Duodenal mucosa (tissue), 2 donors: Measurements from ENCODE around the gene SAG.

ENCODE experiments used
- H3K27ac ChIP-seq: one replicate; pipeline ENCODE4 v1.7.0; 2013; ENCODE audit warnings: low read depth, low read length
- H3K27me3 ChIP-seq, 2 donors: one replicate each; pipeline ENCODE4 v1.7.0; 2013; ENCODE audit warnings: low read length in 2 of 2, control low read depth in 1 of 2; ENCODE audit not compliant: insufficient read depth in 2 of 2, control insufficient read depth in 1 of 2
- H3K36me3 ChIP-seq, 2 donors: one replicate each; pipeline ENCODE4 v1.7.0; 2013; ENCODE audit warnings: low read length in 2 of 2, control low read depth in 1 of 2; ENCODE audit not compliant: insufficient read depth in 2 of 2, control insufficient read depth in 1 of 2
- H3K4me1 ChIP-seq, 2 donors: one replicate each; pipeline ENCODE4 v1.7.0; 2013; ENCODE audit warnings: low read length in 2 of 2, control low read depth in 1 of 2; ENCODE audit not compliant: insufficient read depth in 2 of 2, control insufficient read depth in 1 of 2
- H3K4me3 ChIP-seq, 2 donors: one replicate each; pipeline ENCODE4 v1.7.0; 2013; ENCODE audit warnings: low read length in 2 of 2, low read depth in 1 of 2
- H3K9ac ChIP-seq, 2 donors: one replicate each; pipeline ENCODE4 v1.7.0; 2013; ENCODE audit warnings: low read length in 2 of 2, low read depth in 1 of 2
- H3K9me3 ChIP-seq, 2 donors: one replicate each; pipeline ENCODE4 v1.7.0; 2013; ENCODE audit warnings: low read length in 2 of 2, control low read depth in 1 of 2; ENCODE audit not compliant: control insufficient read depth in 1 of 2

Gene SAG

DNA sequence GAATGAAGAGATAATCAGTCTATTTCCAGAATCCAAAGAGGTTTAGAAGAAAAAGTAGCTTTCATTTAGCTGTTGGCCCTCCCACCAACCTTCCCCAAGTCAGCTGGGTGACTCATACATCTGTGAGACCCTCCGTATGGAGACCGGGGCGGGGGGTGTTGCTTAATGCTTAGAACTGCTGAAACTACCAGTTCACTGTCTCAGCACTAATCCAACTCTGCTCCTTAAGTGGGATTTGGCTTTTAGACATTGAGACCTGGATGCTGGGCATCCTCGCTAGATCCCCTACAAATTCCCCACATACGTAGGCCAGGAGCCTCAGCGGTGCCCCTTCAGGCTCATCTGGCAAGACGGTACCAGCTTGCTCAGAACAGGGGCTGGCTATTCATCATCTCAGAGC is at the start of gene SAG:
Gene SAG (plus strand): TSS at position 252 of the 400 bp plus-strand sequence. CDS start 1,374 bp downstream, outside the sequence.
- no peak within 1 kb of the TSS for H3K4me3 ChIP-seq
- no peaks in the 10 kb centered on the region for H3K27me3 ChIP-seq
- no peaks in the 10 kb centered on the region for H3K4me1 ChIP-seq
- no peaks in the 10 kb centered on the region for H3K36me3 ChIP-seq
- no peak within 1 kb of the TSS for H3K9ac ChIP-seq
- no peaks in the 10 kb centered on the region for H3K9me3 ChIP-seq
- no peak within 1 kb of the TSS for H3K27ac ChIP-seq

DNA sequence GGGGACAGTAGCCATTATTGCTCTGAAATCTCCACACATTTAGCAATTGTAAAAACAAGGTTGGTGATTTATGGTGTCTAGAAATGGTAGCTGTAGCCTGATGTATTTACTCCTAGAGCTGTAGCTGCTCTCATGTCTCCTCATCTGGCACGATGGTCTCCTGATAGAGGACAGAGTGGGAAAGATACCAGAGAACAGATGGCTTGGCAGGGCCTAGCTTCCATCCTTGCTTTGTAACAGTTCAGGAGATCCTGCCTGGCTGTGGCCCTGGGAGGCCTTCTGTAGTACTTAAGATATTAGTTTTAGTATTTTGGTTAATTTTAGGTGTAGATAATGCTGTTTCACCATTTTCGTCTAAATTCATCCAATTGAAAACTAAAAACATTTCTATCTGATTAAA is 49.4 kb upstream of the SAG start:
- Histone ChIP-seq H3K4me3 (no peak overlapping the region), H3K27me3 (no peaks in the 10 kb centered on the region), H3K9me3 (no peaks in the 10 kb centered on the region), H3K36me3 (peaks cover 40 to 79% of the 10 kb centered on the region in 2 donors), H3K4me1 (peaks cover 11 to 12% of the 10 kb centered on the region in 2 donors), H3K27ac (no peak overlapping the region), H3K9ac (no peak overlapping the region)

DNA sequence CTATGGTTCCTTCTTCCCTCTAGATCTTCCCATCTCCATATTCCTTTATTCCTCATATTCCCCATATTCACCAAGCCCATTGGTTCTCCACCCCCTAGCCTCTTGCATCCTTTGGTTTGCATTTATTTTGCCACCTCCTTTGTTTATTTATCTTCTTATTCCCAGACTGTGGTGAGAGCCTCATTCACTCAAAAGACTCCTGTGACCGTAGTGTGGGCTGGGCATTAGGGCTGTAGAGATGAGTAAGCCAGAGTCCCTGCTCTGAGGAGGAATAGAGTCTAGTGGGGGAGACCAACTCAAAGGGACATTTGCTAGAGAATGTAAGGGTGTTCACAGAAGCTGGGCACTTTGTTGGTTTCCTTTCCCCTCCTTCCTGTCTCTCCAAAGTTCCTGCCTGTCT is 47.9 kb upstream of the SAG start:
- H3K36me3 ChIP-seq, result peaks cover 47 to 89% of the 10 kb centered on the region in 2 donors
- no peaks in the 10 kb centered on the region for H3K27me3 ChIP-seq

DNA sequence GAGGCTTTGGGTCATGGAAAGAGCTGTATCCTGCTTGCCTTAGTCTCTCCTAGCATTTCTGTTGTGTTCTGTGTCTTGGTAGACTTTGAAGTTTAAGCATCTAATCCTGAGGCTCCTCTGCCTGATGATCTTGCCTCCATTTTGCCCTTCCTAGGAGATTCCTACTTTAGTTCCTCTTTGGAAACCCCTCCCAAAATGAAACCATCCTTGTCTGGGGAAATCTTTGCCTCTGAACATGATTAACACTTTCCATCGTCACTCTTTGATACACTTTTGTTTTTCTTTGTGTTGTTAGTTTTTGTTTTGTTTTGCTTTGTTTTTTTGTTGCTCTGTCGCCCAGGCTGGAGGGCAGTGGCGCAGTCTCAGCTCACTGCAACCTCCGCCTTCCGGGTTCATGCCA is 47.0 kb upstream of the SAG start:
- H3K9ac ChIP-seq, result no peak overlapping the region
- no peak overlapping the region for H3K4me3 ChIP-seq
- no peak overlapping the region for H3K27ac ChIP-seq
- no peaks in the 10 kb centered on the region for H3K4me1 ChIP-seq
- peaks cover 53 to 96% of the 10 kb centered on the region in 2 donors for H3K36me3 ChIP-seq
- H3K27me3 ChIP-seq, result no peaks in the 10 kb centered on the region
- no peaks in the 10 kb centered on the region for H3K9me3 ChIP-seq

More for the DNA sequence above, 47.9 kb upstream of the SAG start:
- no peak overlapping the region for H3K27ac ChIP-seq
- H3K4me1 ChIP-seq, result no peaks in the 10 kb centered on the region
- H3K4me3 ChIP-seq, result no peak overlapping the region
- no peak overlapping the region for H3K9ac ChIP-seq
- no peaks in the 10 kb centered on the region for H3K9me3 ChIP-seq

DNA sequence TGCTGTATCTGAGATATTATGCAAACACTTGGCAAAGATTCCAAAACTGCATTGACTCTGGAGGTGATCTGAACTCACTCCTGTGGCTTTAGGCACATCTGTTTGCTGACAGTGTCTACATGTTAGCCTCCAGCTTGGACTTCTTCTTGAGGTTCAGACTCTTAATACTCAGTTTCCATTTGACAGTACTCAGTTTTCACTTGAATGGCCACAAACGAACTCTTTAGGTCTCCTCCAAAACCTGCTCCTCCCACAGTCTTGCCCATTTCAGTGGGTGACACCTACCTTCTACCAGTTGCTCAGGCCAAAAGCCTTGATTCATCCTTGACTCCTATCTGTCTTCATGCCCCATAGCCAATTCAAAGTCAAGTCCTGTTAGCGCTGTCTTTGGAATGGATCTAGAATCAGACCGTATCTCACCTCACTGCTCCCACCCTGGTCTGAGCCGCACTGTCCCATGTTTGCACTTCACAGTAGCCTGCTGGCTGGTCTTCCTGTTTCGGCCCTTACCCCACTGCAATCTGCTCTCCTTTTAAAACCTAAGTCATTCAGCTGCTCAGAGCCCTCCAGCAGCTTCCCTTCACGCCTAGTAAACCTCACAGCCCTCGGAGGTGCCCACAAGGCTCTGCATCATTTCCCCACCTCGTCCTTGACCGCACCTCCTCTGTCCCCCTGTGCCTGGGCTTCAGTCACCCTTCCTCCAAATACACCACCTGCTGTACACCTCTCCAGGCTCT is 45.6 kb upstream of the SAG start:
- H3K9ac ChIP-seq, result no peak overlapping the region
- no peak overlapping the region for H3K27ac ChIP-seq

DNA sequence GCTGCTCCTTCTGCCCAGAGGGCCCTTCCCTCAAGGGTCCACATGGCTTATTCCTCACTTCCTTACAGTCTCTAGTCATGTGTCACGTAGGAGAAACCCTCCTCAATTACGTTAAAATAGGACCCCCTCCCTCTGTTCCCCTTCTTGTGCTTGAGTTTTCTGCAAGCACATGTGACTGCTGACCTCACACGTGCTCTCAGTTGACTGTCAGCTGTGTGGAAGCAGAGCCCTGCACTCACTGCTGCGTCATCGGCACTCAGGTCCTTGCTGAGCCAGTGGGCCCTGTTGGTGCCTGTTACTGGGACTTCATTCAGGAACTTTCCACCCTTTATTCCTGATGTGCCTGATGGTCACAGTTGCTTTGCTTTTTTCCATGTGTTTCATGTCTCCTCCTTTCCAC is 45.1 kb upstream of the SAG start:
- H3K27ac ChIP-seq, result no peak overlapping the region
- H3K4me1 ChIP-seq, result no peaks in the 10 kb centered on the region
- no peak overlapping the region for H3K4me3 ChIP-seq
- H3K9ac ChIP-seq, result no peak overlapping the region
- no peaks in the 10 kb centered on the region for H3K9me3 ChIP-seq
- H3K27me3 ChIP-seq, result no peaks in the 10 kb centered on the region
- H3K36me3 ChIP-seq, result peaks cover 65 to 94% of the 10 kb centered on the region in 2 donors

More for the DNA sequence above, 45.6 kb upstream of the SAG start:
- Histone ChIP-seq H3K27me3 (no peaks in the 10 kb centered on the region), H3K9me3 (no peaks in the 10 kb centered on the region), H3K36me3 (peaks cover 64 to 96% of the 10 kb centered on the region in 2 donors), H3K4me3 (no peak overlapping the region), H3K4me1 (no peaks in the 10 kb centered on the region)

DNA sequence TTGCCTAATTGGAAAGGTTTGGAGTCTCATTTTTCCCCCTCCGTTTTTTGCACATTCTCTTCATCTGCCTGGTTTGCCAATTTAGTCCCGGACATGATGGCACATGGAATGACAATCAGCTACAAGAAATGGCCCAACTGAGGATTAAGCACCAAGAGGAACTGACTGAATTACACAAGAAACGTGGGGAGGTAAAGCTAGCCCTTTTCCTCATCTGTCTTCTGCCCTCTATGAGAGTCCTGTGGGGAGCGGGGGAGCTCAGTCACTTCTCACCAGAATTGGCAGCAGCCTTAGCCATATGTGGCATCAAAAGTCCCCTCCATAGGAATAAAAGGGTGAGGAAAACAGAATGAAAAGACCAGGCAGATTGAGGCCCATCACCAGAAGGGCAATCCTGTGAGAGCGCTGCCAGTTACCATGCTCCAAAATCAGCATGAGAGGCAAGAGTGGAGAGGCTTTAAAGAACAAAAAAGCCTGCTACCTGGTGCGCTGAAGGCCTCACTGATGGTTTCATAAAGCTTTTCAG is 44.5 kb upstream of the SAG start:
- no peaks in the 10 kb centered on the region for H3K4me1 ChIP-seq
- peaks cover 67 to 95% of the 10 kb centered on the region in 2 donors for H3K36me3 ChIP-seq
- H3K27me3 ChIP-seq, result no peaks in the 10 kb centered on the region
- no peak overlapping the region for H3K27ac ChIP-seq
- H3K9ac ChIP-seq, result no peak overlapping the region
- no peaks in the 10 kb centered on the region for H3K9me3 ChIP-seq
- no peak overlapping the region for H3K4me3 ChIP-seq

DNA sequence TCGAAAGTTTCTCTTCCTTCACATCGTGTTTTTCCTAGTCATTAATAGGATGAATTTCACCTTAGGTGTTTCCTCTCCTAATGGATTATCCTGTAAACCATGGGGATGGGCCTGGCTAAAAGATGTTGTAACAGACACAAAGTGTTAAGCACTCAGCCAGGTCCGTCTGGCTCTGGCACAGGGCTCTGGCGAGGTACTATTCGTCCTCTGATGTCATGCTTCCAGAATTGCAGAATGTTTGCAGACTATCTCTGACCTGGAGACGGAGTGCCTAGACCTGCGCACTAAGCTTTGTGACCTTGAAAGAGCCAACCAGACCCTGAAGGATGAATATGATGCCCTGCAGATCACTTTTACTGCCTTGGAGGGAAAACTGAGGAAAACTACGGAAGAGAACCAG is 42.9 kb upstream of the SAG start:
- Histone ChIP-seq H3K9ac (no peak overlapping the region), H3K27ac (no peak overlapping the region), H3K4me3 (no peak overlapping the region), H3K36me3 (peaks cover 74 to 90% of the 10 kb centered on the region in 2 donors), H3K27me3 (no peaks in the 10 kb centered on the region), H3K9me3 (no peaks in the 10 kb centered on the region), H3K4me1 (no peaks in the 10 kb centered on the region)

DNA sequence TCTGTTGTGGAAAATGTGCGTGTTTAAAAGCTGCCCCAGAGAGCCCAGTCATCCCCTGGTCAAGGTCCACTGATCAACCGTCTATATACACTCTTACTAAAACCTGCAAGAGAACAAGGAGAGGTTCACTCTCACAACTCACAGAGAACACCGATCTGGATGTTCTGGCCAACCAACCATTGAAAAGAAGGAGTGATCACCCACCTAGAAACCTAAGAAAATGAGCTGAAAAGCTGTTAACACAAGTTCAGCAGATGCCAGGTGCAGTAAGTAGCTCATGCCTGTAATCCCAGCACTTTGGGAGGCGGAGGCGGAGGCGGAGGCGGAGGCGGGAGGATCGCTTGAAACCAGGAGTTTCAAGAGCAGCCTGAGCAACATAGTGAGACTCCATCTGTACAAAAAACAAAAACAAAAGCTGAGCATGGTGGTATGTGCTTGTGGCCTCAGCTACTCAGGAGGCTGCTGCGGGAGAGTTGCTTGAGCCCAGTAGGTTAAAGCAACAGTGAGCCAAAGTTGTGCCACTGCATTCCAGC is 41.7 kb upstream of the SAG start:
- no peak overlapping the region for H3K27ac ChIP-seq
- no peaks in the 10 kb centered on the region for H3K4me1 ChIP-seq
- no peak overlapping the region for H3K9ac ChIP-seq
- peaks cover 67 to 89% of the 10 kb centered on the region in 2 donors for H3K36me3 ChIP-seq
- H3K9me3 ChIP-seq, result no peaks in the 10 kb centered on the region
- H3K4me3 ChIP-seq, result no peak overlapping the region
- H3K27me3 ChIP-seq, result no peaks in the 10 kb centered on the region

DNA sequence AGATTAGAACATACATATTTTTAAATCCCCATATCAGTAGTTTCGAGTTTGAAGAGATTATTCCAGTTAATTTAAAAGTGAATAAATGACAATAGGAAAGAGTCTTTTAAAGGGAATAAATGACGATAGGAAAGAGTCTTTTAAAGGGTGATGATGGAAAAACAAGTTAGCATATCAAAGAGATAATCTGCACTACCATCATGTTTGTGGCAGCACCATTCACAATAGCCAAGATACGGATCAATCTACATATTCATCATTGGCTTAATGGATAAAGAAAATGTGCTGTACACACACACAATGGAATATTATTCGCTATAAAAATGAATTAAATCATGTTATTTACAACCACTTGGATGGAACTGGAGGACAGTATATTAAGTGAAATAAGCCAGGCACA is 41.1 kb upstream of the SAG start:
- H3K36me3 ChIP-seq, result peaks cover 66 to 85% of the 10 kb centered on the region in 2 donors

More for the DNA sequence above, 41.1 kb upstream of the SAG start:
- no peaks in the 10 kb centered on the region for H3K4me1 ChIP-seq
- no peak overlapping the region for H3K4me3 ChIP-seq
- H3K27me3 ChIP-seq, result no peaks in the 10 kb centered on the region
- H3K27ac ChIP-seq, result no peak overlapping the region
- no peaks in the 10 kb centered on the region for H3K9me3 ChIP-seq
- H3K9ac ChIP-seq, result no peak overlapping the region
